GM12878 (cell line): Measurements from ENCODE around the gene TCF25. TPM values are rescaled to one million over a fixed set of nuclear protein-coding genes. Genes with fewer than 3 reads are reported as not detected.

ENCODE experiments used
- ATAC-seq: fragments of 200-7000 bp; cut with Tn5 transposase; 3 replicates; pipeline ENCODE4 v1.9.1; 2020; ENCODE audit warnings: mild to moderate bottlenecking, moderate library complexity
- BruUV-seq: library from RNA; stranded (reverse); fragments of 400-500 nt; replicated peaks from 2 replicates; lab custom pipeline; 2021; lab: Mats Ljungman, UMichigan
- CTCF ChIA-PET: fragments of 300-600 bp; sonication (Branson Sonifier 250); formaldehyde crosslinking; extraction: SDS; loops from one replicate; lab custom pipeline; 2021; ENCODE audit warnings: inconsistent platforms; lab: Yijun Ruan, JAX
- POLR2A ChIA-PET: fragments of 350-600 bp; formaldehyde crosslinking; extraction: SDS; loops from one replicate; lab custom pipeline; 2021; ENCODE audit warnings: inconsistent platforms; lab: Charles Lee
- RAD21 ChIA-PET: fragments of 300-600 bp; sonication (Branson Sonifier 250); formaldehyde crosslinking; loops from one replicate; lab custom pipeline; 2023; ENCODE audit warnings: antibody characterized with exemption; ENCODE audit not compliant: unreplicated experiment; lab: Charles Lee
- SMC1A ChIA-PET: fragments of 300-600 bp; sonication (Branson Sonifier 250); formaldehyde crosslinking; loops from one replicate; lab custom pipeline; 2023; ENCODE audit not compliant: unreplicated experiment, uncharacterized antibody; lab: Charles Lee
- DNase-seq: peaks from one replicate; pipeline ENCODE4 v3.0.0-alpha.2; 2011; ENCODE audit warnings: low read depth, low spot score
- FAIRE-seq: peaks from 3 replicates; lab custom pipeline; 2011; peaks lifted over from hg19 to GRCh38; lab: Jason Lieb, UNC
- H2AFZ ChIP-seq: 2 replicates; pipeline ENCODE4 v1.6.0; 2011; ENCODE audit warnings: low read depth, low read length, control low read depth; ENCODE audit not compliant: control insufficient read depth
- H3K27ac ChIP-seq: 2 replicates; pipeline ENCODE4 v1.5.1; 2011; ENCODE audit warnings: control low read depth; ENCODE audit not compliant: control insufficient read depth, insufficient read depth
- H3K27me3 ChIP-seq, 2 experiments: replicated peaks in 1 of 2; 2 replicates each; pipeline versions ENCODE4 v1.6.0 to v1.6.1; 2011; ENCODE audit warnings: low read length in 1 of 2; ENCODE audit not compliant: control insufficient read depth in 2 of 2, insufficient read depth in 2 of 2
- H3K36me3 ChIP-seq, 2 experiments: 2 replicates each; pipeline ENCODE4 v1.5.1; 2011; ENCODE audit warnings: low read length in 1 of 2; ENCODE audit not compliant: control insufficient read depth in 2 of 2, insufficient read depth in 2 of 2
- H3K4me1 ChIP-seq: 2 replicates; pipeline ENCODE4 v1.6.1; 2011; ENCODE audit warnings: mild to moderate bottlenecking, low read length, moderate library complexity, mixed read lengths; ENCODE audit not compliant: control insufficient read depth, insufficient read depth
- H3K4me2 ChIP-seq: 2 replicates; pipeline ENCODE4 v1.6.0; 2011; ENCODE audit warnings: control low read depth; ENCODE audit not compliant: control insufficient read depth, insufficient read depth
- H3K4me3 ChIP-seq: fragments of 200-600 bp; sonication (generic); 2 replicates; pipeline ENCODE4 v1.5.1; 2016
- H3K79me2 ChIP-seq: 2 replicates; pipeline ENCODE4 v1.6.0; 2011; ENCODE audit warnings: low read length; ENCODE audit not compliant: control insufficient read depth, insufficient read depth
- H3K9ac ChIP-seq: 2 replicates; pipeline ENCODE4 v1.8.0; 2011; ENCODE audit warnings: low read length, control low read depth, mixed read lengths; ENCODE audit not compliant: control insufficient read depth, insufficient read depth
- H3K9me3 ChIP-seq: replicated peaks from 3 replicates; pipeline ENCODE4 v1.5.1; 2011; ENCODE audit warnings: mild to moderate bottlenecking, low read length; ENCODE audit not compliant: control insufficient read depth, insufficient read depth
- H4K20me1 ChIP-seq: 2 replicates; pipeline ENCODE4 v1.6.0; 2011; ENCODE audit not compliant: control insufficient read depth, insufficient read depth
- CEBPB ChIP-seq, 2 experiments: fragments of 150-350 bp in 1 of 2; IDR thresholded peaks; 2 replicates each; pipeline ENCODE4 v1.6.1; 2012 to 2014; ENCODE audit warnings: low read depth in 2 of 2, low read length in 2 of 2, borderline replicate concordance in 1 of 2, inconsistent platforms in 1 of 2
- EP300 ChIP-seq, 2 experiments: fragments of 150-350 bp in 1 of 2; IDR thresholded peaks; 2 replicates each; pipeline ENCODE4 v1.6.1; 2011 to 2012; ENCODE audit warnings: low read depth in 2 of 2, low read length in 2 of 2, borderline replicate concordance in 1 of 2, improper control_type of control experiment in 1 of 2, inconsistent platforms in 1 of 2; ENCODE audit not compliant: control insufficient read depth in 1 of 2
- GABPA ChIP-seq: IDR thresholded peaks from 2 replicates; pipeline ENCODE4 v1.6.1; 2014; ENCODE audit warnings: antibody characterized with exemption, low read depth, mild to moderate bottlenecking, inconsistent platforms
- HDGF ChIP-seq: fragments of 450-650 bp; IDR thresholded peaks from 2 replicates; pipeline ENCODE4 v1.6.1; 2016; ENCODE audit warnings: antibody characterized with exemption
- KDM1A ChIP-seq: fragments of 200-600 bp; sonication (generic); IDR thresholded peaks from 2 replicates; pipeline ENCODE4 v1.6.1; 2016; ENCODE audit warnings: borderline replicate concordance
- MYB ChIP-seq: fragments of 150-350 bp; IDR thresholded peaks from 2 replicates; pipeline ENCODE4 v1.6.1; 2014; ENCODE audit warnings: mild to moderate bottlenecking, low read depth, low read length, borderline replicate concordance
- NFXL1 ChIP-seq: fragments of 450-650 bp; IDR thresholded peaks from 2 replicates; pipeline ENCODE4 v1.6.1; 2017; ENCODE audit warnings: antibody characterized with exemption, mild to moderate bottlenecking, borderline replicate concordance
- POLR2A ChIP-seq: IDR thresholded peaks from 2 replicates; pipeline ENCODE4 v1.6.1; 2011; ENCODE audit warnings: low read depth, mild to moderate bottlenecking, low read length
- POLR2AphosphoS2 ChIP-seq: IDR thresholded peaks from 2 replicates; pipeline ENCODE4 v1.6.1; 2011; ENCODE audit warnings: low read depth, mild to moderate bottlenecking, low read length, improper control_type of control experiment, moderate library complexity
- SUZ12 ChIP-seq: fragments of 200-600 bp; sonication (generic); IDR thresholded peaks from one replicate; pipeline ENCODE4 v1.6.1; 2018; ENCODE audit warnings: antibody characterized with exemption, mild to moderate bottlenecking; ENCODE audit not compliant: unreplicated experiment
- YBX1 ChIP-seq: fragments of 450-650 bp; IDR thresholded peaks from 2 replicates; pipeline ENCODE4 v1.6.1; 2016; ENCODE audit warnings: antibody characterized with exemption
- WGBS: methylation state at CpG from one replicate; pipeline ENCODE4 v1.1.6; 2016; ENCODE audit warnings: low lambda C conversion rate; ENCODE audit not compliant: insufficient replicate concordance, insufficient coverage; ENCODE audit errors: missing lambda C conversion rate; 5-methylcytosine and 5-hydroxymethylcytosine counted together
- in situ Hi-C: fragments of 300-500 bp; cut with MboI; formaldehyde crosslinking; loops from 9 replicates; pipeline ENCODE4 v1.14.3; 2018; ENCODE audit warnings: mixed read lengths
- intact Hi-C: fragments of 100-400 bp; cut with micrococcal nuclease; formaldehyde crosslinking; loops from one replicate; pipeline ENCODE4 v1.14.2; 2022; ENCODE audit not compliant: unreplicated experiment
- polyA plus RNA-seq, 11 experiments: library from polyadenylated mRNA; depleted of rRNA in 4 of 11; unstranded in 6 of 11; stranded (reverse) in 5 of 11; fragments of >200 nt; fragmentation: Nextera tagmentation in 4 of 11; fragmentation: Illumina TruSeq in 1 of 11; extraction: Ambion mirVana in 4 of 11; extraction: Trizol in 1 of 11; gene quantifications; 1 replicate in 1 of 11; 2 replicates in 10 of 11; pipeline versions ENCODE4 v1.2.1 to v1.2.3, GENCODE V29; 2011 to 2016; ENCODE audit warnings: inconsistent platforms in 2 of 11, missing spikeins in 2 of 11, low read depth in 1 of 11
- total RNA-seq, 4 experiments: library from RNA; depleted of rRNA in 3 of 4; stranded (reverse); fragments of >200 nt in 3 of 4; fragmentation: Illumina TruSeq in 1 of 4; extraction: Trizol in 1 of 4; gene quantifications; 2 replicates each; pipeline versions ENCODE4 v1.2.1 to v1.2.3, GENCODE V29; 2013 to 2021
- TF ChIP-seq, protein P1 (sequence below): fragments of 450-650 bp; IDR thresholded peaks from 2 replicates; pipeline ENCODE4 v1.6.1; 2018; ENCODE audit warnings: mild to moderate bottlenecking, low read depth, moderate library complexity; ENCODE audit not compliant: partially characterized antibody

Gene TCF25
- total and polyA plus RNA-seq, 10 of the 15 experiments (the other 5 are each of a cell fraction or from before 2014, with no cell fraction given) = 8.4 to 130 (median 89.4) TPM

DNA sequence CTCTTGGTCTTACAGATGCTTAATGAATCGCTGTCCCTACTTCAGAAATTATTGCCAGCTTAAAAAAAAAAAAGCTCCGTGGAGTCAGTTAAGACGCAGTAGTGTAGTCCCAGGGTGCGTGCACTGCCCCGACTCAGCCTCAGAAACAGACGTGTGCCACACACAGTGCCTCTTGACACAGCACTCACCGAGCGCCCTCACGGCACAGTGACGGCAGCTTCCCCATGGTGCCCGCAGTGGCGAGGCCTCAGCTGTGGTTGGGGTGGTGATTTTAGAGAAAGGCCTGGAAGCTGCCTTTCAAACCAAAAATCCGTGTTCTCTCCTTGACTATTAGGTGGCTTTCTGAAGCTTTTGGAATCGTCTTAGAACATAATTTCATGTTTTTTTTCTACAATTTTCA, 13.9 kb downstream of the TCF25 start:
- intact Hi-C loops (no loop called here), in situ Hi-C loops (no loop called here)
- Histone ChIP-seq H3K4me2 (no peak overlapping the region), H2AFZ (no peak overlapping the region), H3K79me2 (no peaks in the 10 kb centered on the region), H3K27me3 (no peaks in the 10 kb centered on the region), H3K27ac (no peak overlapping the region), H3K4me1 (no peaks in the 10 kb centered on the region), H3K36me3 (peaks cover 37 to 43% of the 10 kb centered on the region in 2 experiments), H4K20me1 (peaks cover 5% of the 10 kb centered on the region; the same call in 1 of the 2 replicates), H3K9me3 (no peaks in the 10 kb centered on the region), H3K4me3 (no peak overlapping the region), H3K9ac (no peak overlapping the region)
- ChIA-PET RAD21 (no interaction called here), SMC1A (interaction anchor here (0.5 kb wide), 1 partner anchor 30 kb away, joined by 3 read pairs; no protein-coding TSS in a partner anchor), POLR2A (no interaction called here), CTCF (no interaction called here)
- DNase-seq (no peak), ATAC-seq (no peak), FAIRE-seq (no peak)
- TF ChIP-seq NFXL1 = no peak
- no peak for TF ChIP-seq KDM1A
- TF ChIP-seq SUZ12 = no peak
- no peak for TF ChIP-seq POLR2AphosphoS2
- 0 out of 2 replicates have a peak, but pooled peaks have one; percentile 19 for TF ChIP-seq POLR2A
- TF ChIP-seq CEBPB (IDR thresholded peaks at IDR 0.05; ENCODE audit: borderline replicate concordance in 1 of 2, low read depth in 2 of 2, low read length in 2 of 2) = no peak
- WGBS = 98% methylated on average over 14 of the region's 14 CpGs
- BruUV-seq = no TSS peak

- Histone ChIP-seq H3K4me1 (no peaks in the 10 kb centered on the region), H3K79me2 (no peaks in the 10 kb centered on the region), H3K27me3 (no peaks in the 10 kb centered on the region), H3K4me3 (no peak overlapping the region), H3K9ac (no peak overlapping the region), H3K9me3 (no peaks in the 10 kb centered on the region), H3K36me3 (peaks cover 20 to 43% of the 10 kb centered on the region in 2 experiments), H3K27ac (no peak overlapping the region), H3K4me2 (no peak overlapping the region), H4K20me1 (no peaks in the 10 kb centered on the region), H2AFZ (no peak overlapping the region)
- ChIA-PET CTCF (interaction anchor here (0.9 kb wide), 1 partner anchor 20 kb away, joined by 3 read pairs; no protein-coding TSS in a partner anchor), RAD21 (no interaction called here), POLR2A (no interaction called here), SMC1A (no interaction called here)
- intact Hi-C loops (no loop called here), in situ Hi-C loops (no loop called here)
- DNase-seq = no peak
- no peak for ATAC-seq
- no TSS peak for BruUV-seq
- WGBS = 99% methylated on average over 9 of the region's 9 CpGs
- no peak for FAIRE-seq
- TF ChIP-seq MYB (no peak), YBX1 (no peak), GABPA (no peak), HDGF (no peak), EP300 (IDR thresholded peaks at IDR 0.05; ENCODE audit: borderline replicate concordance in 1 of 2, control insufficient read depth in 1 of 2, low read depth in 2 of 2, low read length in 2 of 2) (no peak), SUZ12 (no peak)
- TF ChIP-seq, protein P1, sequence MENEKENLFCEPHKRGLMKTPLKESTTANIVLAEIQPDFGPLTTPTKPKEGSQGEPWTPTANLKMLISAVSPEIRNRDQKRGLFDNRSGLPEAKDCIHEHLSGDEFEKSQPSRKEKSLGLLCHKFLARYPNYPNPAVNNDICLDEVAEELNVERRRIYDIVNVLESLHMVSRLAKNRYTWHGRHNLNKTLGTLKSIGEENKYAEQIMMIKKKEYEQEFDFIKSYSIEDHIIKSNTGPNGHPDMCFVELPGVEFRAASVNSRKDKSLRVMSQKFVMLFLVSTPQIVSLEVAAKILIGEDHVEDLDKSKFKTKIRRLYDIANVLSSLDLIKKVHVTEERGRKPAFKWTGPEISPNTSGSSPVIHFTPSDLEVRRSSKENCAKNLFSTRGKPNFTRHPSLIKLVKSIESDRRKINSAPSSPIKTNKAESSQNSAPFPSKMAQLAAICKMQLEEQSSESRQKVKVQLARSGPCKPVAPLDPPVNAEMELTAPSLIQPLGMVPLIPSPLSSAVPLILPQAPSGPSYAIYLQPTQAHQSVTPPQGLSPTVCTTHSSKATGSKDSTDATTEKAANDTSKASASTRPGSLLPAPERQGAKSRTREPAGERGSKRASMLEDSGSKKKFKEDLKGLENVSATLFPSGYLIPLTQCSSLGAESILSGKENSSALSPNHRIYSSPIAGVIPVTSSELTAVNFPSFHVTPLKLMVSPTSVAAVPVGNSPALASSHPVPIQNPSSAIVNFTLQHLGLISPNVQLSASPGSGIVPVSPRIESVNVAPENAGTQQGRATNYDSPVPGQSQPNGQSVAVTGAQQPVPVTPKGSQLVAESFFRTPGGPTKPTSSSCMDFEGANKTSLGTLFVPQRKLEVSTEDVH = no peak
These were observed 16.8 kb downstream of the TCF25 start for GRCh38 chr16:89890200-89890599.
